HK-2 (cell line): Measurements from ENCODE around the gene TP53INP2.
"Not testable (repeated sequence)": the region's sequence is repeated elsewhere in the genome, so short reads cannot be mapped to it uniquely, and the experiment has no call there.

ENCODE experiments used
- DNase-seq: peaks from one replicate; pipeline ENCODE4 v3.0.0-alpha.2; 2018; ENCODE audit not compliant: unreplicated experiment

Gene TP53INP2

GRCh38 chr20:34722560-34722959 is 18.4 kb downstream of the TP53INP2 start:
- DNase-seq, result not testable (repeated sequence)

- no peak for DNase-seq
Observed at GRCh38 chr20:34724172-34724571, 20.0 kb downstream of the TP53INP2 start.

- no peak for DNase-seq
Observed at GRCh38 chr20:34729416-34729815, 25.3 kb downstream of the TP53INP2 start.

- no peak for DNase-seq
Observed at GRCh38 chr20:34732523-34732922, 28.4 kb downstream of the TP53INP2 start.

- no peak for DNase-seq
Observed at GRCh38 chr20:34736106-34736735, 32.1 kb downstream of the TP53INP2 start.

GRCh38 chr20:34743039-34743438 is 38.9 kb downstream of the TP53INP2 start:
- DNase-seq, result no peak

GRCh38 chr20:34744340-34744739 is 40.2 kb downstream of the TP53INP2 start:
- no peak for DNase-seq

- DNase-seq, result no peak
Observed at GRCh38 chr20:34744847-34745246, 40.7 kb downstream of the TP53INP2 start.

GRCh38 chr20:34746674-34747073 is 42.5 kb downstream of the TP53INP2 start:
- no peak for DNase-seq

- DNase-seq, result no peak
Observed at GRCh38 chr20:34747479-34747878, 43.3 kb downstream of the TP53INP2 start.

GRCh38 chr20:34748709-34749108 is 44.6 kb downstream of the TP53INP2 start:
- no peak for DNase-seq

GRCh38 chr20:34750484-34750883 is 46.3 kb downstream of the TP53INP2 start:
- no peak for DNase-seq

- no peak for DNase-seq
Observed at GRCh38 chr20:34751453-34751852, 47.3 kb downstream of the TP53INP2 start.

- DNase-seq, result no peak
Observed at GRCh38 chr20:34753706-34754461, 49.7 kb downstream of the TP53INP2 start.

- DNase-seq, result no peak
Observed at GRCh38 chr20:34754611-34755010, 50.5 kb downstream of the TP53INP2 start.

GRCh38 chr20:34755367-34755766 is 51.2 kb downstream of the TP53INP2 start:
- DNase-seq, result no peak

GRCh38 chr20:34762031-34762555 is 57.9 kb downstream of the TP53INP2 start:
- no peak for DNase-seq
